ENCODE measurements around the gene GALNT17.

GRCh38 chr7:71157757-71158156, 25.8 kb downstream of the GALNT17 start:
- TF ChIP-seq, protein P1, sequence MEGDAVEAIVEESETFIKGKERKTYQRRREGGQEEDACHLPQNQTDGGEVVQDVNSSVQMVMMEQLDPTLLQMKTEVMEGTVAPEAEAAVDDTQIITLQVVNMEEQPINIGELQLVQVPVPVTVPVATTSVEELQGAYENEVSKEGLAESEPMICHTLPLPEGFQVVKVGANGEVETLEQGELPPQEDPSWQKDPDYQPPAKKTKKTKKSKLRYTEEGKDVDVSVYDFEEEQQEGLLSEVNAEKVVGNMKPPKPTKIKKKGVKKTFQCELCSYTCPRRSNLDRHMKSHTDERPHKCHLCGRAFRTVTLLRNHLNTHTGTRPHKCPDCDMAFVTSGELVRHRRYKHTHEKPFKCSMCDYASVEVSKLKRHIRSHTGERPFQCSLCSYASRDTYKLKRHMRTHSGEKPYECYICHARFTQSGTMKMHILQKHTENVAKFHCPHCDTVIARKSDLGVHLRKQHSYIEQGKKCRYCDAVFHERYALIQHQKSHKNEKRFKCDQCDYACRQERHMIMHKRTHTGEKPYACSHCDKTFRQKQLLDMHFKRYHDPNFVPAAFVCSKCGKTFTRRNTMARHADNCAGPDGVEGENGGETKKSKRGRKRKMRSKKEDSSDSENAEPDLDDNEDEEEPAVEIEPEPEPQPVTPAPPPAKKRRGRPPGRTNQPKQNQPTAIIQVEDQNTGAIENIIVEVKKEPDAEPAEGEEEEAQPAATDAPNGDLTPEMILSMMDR (conservative IDR thresholded peaks at IDR 0.05): no peak
- no peak for TF ChIP-seq EZH2 (IDR thresholded peaks at IDR 0.05; ENCODE audit: low read depth)
